ENCODE data around the gene ANKMY1.

GRCh38 chr2:240551811-240552210 lies 6.0 kb downstream of the ANKMY1 start:
- TF ChIP-seq, protein P1, sequence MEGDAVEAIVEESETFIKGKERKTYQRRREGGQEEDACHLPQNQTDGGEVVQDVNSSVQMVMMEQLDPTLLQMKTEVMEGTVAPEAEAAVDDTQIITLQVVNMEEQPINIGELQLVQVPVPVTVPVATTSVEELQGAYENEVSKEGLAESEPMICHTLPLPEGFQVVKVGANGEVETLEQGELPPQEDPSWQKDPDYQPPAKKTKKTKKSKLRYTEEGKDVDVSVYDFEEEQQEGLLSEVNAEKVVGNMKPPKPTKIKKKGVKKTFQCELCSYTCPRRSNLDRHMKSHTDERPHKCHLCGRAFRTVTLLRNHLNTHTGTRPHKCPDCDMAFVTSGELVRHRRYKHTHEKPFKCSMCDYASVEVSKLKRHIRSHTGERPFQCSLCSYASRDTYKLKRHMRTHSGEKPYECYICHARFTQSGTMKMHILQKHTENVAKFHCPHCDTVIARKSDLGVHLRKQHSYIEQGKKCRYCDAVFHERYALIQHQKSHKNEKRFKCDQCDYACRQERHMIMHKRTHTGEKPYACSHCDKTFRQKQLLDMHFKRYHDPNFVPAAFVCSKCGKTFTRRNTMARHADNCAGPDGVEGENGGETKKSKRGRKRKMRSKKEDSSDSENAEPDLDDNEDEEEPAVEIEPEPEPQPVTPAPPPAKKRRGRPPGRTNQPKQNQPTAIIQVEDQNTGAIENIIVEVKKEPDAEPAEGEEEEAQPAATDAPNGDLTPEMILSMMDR (IDR thresholded peaks at IDR 0.05), result no peak
- no peak for TF ChIP-seq POLR2AphosphoS5 (IDR thresholded peaks at IDR 0.05; ENCODE audit: insufficient read depth in 1 of 2, low read depth in 1 of 2)

Data from vagina (tissue), 2 donors.